ENCODE measurements around the gene ZFAND3. TPM values are rescaled to one million over a fixed set of nuclear protein-coding genes. Genes with fewer than 3 reads are reported as not detected.

The ZFAND3 gene
- total RNA-seq, 1 donor from 2014 or later, result 32.7 TPM

GRCh38 chr6:38150681-38151296 is 331.3 kb downstream of the ZFAND3 start:
- TF ChIP-seq CTCF (IDR thresholded peaks at IDR 0.05), result no peak
- intact Hi-C loops (cut with DNase I), result no loop called here
- no peak for DNase-seq (ENCODE audit: low spot score in 2 of 2)
- Histone ChIP-seq H3K36me3 (peaks cover 9 to 22% of the 10 kb centered on the region in 2 donors), H3K27me3 (no peaks in the 10 kb centered on the region), H3K9me3 (no peaks in the 10 kb centered on the region), H3K4me3 (no peak overlapping the region), H3K4me1 (no peaks in the 10 kb centered on the region), H3K27ac (no peak overlapping the region)

GRCh38 chr6:38151580-38152500 is 332.3 kb downstream of the ZFAND3 start:
- Histone ChIP-seq H3K4me1 (no peaks in the 10 kb centered on the region), H3K27me3 (no peaks in the 10 kb centered on the region), H3K9me3 (no peaks in the 10 kb centered on the region), H3K36me3 (peaks cover 9 to 22% of the 10 kb centered on the region in 2 donors), H3K4me3 (no peak overlapping the region), H3K27ac (no peak overlapping the region)
- TF ChIP-seq CTCF (IDR thresholded peaks at IDR 0.05), result no peak
- intact Hi-C loops (cut with DNase I), result no loop called here
- DNase-seq (ENCODE audit: low spot score in 2 of 2), result no peak

- peaks cover 9 to 22% of the 10 kb centered on the region in 2 donors for H3K36me3 ChIP-seq
- H3K27me3 ChIP-seq, result no peaks in the 10 kb centered on the region
- no peaks in the 10 kb centered on the region for H3K4me1 ChIP-seq
- H3K9me3 ChIP-seq, result no peaks in the 10 kb centered on the region
- intact Hi-C loops (cut with DNase I), result no loop called here
- no peak for DNase-seq (ENCODE audit: low spot score in 2 of 2)
- no peak overlapping the region for H3K4me3 ChIP-seq
- no peak for TF ChIP-seq CTCF (IDR thresholded peaks at IDR 0.05)
- no peak overlapping the region for H3K27ac ChIP-seq
These were observed 333.1 kb downstream of the ZFAND3 start for GRCh38 chr6:38152620-38153019.

GRCh38 chr6:38153076-38153797 is 333.7 kb downstream of the ZFAND3 start:
- intact Hi-C loops (cut with DNase I), result no loop called here
- no peak for TF ChIP-seq CTCF (IDR thresholded peaks at IDR 0.05)
- H3K4me1 ChIP-seq, result no peaks in the 10 kb centered on the region
- no peak for DNase-seq (ENCODE audit: low spot score in 2 of 2)
- no peak overlapping the region for H3K4me3 ChIP-seq
- peaks cover 9 to 22% of the 10 kb centered on the region in 2 donors for H3K36me3 ChIP-seq
- no peak overlapping the region for H3K27ac ChIP-seq
- H3K27me3 ChIP-seq, result no peaks in the 10 kb centered on the region
- H3K9me3 ChIP-seq, result no peaks in the 10 kb centered on the region

GRCh38 chr6:38153798-38154345 is 334.3 kb downstream of the ZFAND3 start:
- Histone ChIP-seq H3K27me3 (no peaks in the 10 kb centered on the region), H3K27ac (no peak overlapping the region)
- no peak for DNase-seq (ENCODE audit: low spot score in 2 of 2)

More at GRCh38 chr6:38153798-38154345, 334.3 kb downstream of the ZFAND3 start:
- Histone ChIP-seq H3K4me1 (no peaks in the 10 kb centered on the region), H3K9me3 (no peaks in the 10 kb centered on the region), H3K4me3 (no peak overlapping the region), H3K36me3 (peaks cover 9 to 22% of the 10 kb centered on the region in 2 donors)
- intact Hi-C loops (cut with DNase I), result no loop called here
- no peak for TF ChIP-seq CTCF (IDR thresholded peaks at IDR 0.05)

All from ascending aorta (tissue), 2 donors.